HG02623 (cell line): ENCODE results near the gene GXYLT1.
"Not testable (repeated sequence)": the region's sequence is repeated elsewhere in the genome, so short reads cannot be mapped to it uniquely, and the experiment has no call there.

ENCODE experiments used
- ATAC-seq: cut with Tn5 transposase; IDR thresholded peaks from one replicate; pipeline ENCODE4 v1.9.1; 2021; ENCODE audit warnings: moderate library complexity; ENCODE audit not compliant: unreplicated experiment

GXYLT1 gene

DNA sequence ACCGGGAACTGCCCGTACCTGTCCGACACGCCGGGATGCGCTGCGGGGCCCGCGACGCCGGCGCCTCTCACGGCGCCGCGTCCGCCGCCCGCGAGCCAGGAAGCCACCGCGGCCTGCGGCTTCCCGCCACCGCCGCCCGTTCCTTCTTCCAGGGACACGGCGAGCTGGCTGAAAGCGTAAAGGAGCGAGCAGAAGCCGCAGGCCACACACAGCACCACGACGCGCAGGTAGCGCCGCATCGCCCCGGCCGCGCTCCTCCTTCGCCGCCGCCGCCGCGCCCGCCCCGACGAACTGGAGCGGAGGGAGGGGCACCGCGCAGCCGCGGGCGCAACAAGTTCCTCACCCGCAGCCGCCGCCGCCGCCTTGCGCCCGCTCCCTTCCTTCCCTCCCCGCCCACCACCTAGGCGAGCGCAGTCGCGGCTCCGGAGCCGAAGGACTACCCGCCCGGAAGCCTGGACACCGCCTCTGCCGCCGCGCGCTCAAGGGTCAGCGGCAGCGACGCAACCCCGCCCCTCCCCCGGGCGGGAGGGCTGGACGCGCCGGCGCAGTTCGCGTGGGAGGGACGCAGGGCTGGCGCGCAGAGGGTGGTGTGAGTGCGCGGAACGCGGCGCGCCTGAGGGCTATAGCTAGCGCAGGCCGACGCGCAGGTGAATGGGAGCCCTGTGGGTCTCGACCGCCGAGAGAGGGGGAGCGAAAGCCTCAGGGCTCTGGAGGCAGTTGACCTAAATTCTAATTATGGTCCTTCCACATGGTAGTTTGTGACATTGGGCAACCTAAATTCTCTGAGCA is at the start of gene GXYLT1:
GXYLT1 (minus strand) TSS at position 467 of the 789 bp plus-strand sequence; CDS start at position 239, 228 bp downstream.
- ATAC-seq: peak; percentile 93

DNA sequence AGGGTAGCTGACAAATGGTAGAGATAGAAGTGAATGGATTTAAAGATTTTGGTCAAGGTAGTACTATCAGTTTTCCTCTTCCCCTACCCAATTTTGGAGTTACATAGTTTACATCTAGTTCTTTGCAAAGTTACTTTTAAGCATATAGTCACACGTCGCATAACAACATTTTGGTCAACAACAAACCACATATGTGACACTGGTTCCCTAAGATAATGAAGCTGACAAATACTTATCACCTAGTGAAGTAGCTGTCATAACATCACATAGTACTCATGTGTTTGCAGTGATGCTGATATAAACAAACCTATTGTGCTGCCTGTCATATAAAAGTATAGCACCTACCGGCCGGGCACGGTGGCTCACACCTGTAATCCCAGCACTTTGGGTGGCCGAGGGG is 48.0 kb upstream of the GXYLT1 start:
- ATAC-seq: no peak

- ATAC-seq: no peak
These were observed 47.6 kb upstream of the GXYLT1 start for GRCh38 chr12:42192258-42192657.

GRCh38 chr12:42190376-42190775 is 45.7 kb upstream of the GXYLT1 start:
- ATAC-seq: no peak

DNA sequence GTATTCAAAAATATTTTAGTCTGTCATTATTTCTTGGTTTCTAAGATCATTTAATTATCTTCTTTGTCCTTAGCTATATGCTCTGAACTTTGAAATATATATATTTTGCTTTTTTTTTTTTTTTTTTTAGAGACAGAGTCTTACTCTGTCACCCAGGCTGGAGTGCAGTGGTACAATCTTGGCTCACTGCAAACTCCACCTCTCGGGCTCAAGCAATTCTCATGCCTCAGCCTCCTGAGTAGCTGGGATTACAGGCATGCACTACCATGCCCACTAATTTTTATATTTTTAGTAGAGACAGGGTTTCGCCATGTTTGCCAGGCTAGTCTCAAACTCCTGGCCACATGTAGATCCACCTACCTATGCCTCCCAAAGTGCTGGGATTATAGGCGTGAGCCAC is 43.6 kb upstream of the GXYLT1 start:
- ATAC-seq: not testable (repeated sequence)

GRCh38 chr12:42187799-42188198 is 43.1 kb upstream of the GXYLT1 start:
- ATAC-seq: no peak

DNA sequence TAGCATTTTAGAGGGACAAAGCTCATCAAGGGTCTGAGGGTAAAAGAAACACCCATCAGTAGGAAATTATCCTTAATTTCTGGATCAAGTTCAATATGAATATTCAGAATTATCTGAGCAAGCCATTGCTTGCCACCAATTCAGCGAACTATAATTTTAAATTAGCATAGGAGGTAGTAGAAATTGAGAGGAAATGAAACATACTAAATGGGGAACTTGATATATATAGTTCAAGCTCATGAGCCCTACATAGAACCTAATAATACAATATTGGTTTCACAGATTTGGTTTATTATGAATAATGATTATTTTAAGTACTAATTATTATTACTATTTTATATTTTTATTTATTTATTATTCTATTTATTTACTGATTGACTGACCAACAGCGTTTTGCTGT is 42.1 kb upstream of the GXYLT1 start:
- no peak for ATAC-seq

- ATAC-seq: no peak
These were observed 37.7 kb upstream of the GXYLT1 start for GRCh38 chr12:42182394-42182793.

DNA sequence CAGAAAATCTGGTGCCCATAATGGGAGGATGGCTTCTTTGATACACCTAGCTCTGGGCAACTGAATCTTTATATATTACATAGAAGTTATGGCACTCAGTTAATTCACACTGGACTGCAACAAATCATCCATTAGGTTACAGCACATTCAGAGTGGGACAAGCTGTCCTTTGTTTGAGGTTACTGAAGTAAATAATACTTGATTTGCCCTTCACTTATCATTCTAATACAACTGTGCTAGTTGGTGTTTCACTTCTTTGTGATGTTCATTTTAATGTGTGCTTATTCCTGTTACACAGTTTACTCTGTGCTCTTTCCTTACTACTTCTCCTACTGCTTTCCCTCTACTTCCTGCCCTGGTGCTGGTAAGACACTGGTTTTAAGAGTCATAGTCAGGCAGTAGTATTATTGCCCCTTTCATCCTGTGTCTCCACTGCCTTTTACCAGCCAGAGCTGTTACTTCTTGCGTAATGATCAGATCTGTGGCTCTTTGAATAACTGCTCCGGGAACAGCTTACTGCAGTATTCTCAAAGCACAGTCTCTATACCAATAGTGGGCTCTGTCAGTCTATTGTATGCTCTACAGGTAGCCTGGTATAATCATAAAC is 36.4 kb upstream of the GXYLT1 start:
- ATAC-seq: no peak

DNA sequence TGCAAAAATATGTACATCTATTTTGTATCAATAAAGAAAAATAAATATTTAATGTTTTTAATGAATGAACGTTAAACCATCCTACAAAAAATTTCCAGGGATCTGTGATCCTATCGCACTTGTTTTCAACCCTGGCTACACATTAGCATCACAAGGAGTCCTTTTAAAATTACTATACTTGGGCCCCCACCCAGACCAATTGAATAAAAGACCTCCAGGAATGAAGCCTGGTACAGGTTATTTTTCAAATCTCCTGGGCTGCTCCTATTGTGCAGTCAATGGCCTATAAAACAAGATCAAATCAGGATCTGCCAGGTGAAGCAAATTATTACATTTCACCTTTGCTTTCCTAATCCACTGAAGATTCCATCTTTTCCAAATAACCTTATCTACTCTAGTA is 33.4 kb upstream of the GXYLT1 start:
- no peak for ATAC-seq

- no peak for ATAC-seq
These were observed 30.3 kb upstream of the GXYLT1 start for GRCh38 chr12:42174978-42175377.

GRCh38 chr12:42173961-42174521 is 29.4 kb upstream of the GXYLT1 start:
- ATAC-seq: no peak

GRCh38 chr12:42172441-42173210 is 28.0 kb upstream of the GXYLT1 start:
- no peak for ATAC-seq

DNA sequence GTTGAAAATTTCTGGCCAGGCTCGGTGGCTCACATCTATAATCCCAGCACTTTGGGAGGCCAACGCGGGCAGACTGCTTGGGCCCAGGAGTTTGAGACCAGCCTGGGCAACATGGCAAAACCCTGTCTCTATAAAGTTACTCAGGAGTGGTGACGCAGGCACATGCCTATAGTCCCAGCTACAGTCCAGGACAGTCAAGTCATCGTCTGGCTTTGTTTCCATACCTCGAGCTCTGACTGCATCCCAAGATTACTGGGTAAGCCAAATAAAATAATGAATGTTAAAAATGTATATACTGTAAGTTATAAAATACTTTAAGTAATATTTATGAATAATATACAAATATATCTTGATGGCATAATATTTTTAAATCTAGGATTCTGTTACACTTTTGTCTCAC is 23.0 kb upstream of the GXYLT1 start:
- no peak for ATAC-seq

DNA sequence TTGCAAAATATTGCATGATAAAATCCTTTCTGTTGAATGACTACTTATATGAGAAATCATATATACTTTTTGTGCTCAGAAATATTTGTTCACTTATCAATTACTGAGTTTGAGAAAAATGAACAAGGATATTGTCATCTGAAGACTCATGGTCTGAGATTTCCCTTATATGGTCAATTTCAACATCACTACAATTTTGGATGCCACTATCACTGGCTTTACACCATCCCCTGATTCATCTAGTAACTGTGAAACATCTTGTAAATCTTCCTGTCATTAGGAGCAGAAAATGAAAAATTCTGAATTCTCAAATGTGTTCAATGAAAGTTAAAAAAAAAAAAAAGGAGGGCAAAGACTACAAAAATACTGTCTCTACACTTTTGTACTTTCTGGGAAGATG is 21.8 kb upstream of the GXYLT1 start:
- ATAC-seq: no peak

DNA sequence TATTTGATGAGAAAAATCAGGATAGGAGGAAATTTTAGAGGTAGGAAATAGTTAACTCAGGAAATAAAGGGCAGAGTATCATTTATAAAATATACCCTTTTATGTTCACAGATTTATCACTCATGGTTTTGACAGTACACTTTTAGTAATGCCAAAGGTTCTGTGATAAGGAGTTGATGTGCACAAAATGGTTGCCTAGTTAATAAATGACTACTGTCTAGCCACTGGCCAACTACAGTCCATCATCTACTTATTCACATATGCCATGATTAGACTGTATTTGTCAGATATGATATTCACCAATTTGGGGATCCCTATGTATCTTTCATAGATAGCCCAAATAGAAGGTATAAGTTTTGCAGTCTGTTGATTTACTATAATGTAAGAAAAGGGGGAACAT is 19.2 kb upstream of the GXYLT1 start:
- no peak for ATAC-seq

DNA sequence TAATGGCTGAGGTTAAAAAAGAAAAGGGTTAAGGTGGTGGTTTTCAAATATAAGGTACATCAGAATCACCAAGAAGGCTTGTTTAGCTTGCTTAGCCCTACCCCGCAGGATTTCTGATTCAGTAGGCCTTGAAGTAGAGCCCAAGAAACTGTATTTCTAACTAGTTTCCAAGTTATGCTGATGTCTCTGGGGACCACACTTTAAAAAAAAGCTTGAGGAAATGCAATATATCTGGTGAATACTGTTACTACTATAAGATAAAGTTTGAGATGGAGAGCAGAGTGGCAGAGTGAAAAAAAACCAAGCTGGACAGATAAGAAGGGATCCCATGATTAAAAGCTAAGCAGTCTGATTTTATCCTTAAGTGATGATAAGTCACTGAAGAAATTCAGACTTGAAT is 18.3 kb upstream of the GXYLT1 start:
- ATAC-seq: no peak

- ATAC-seq: no peak
These were observed 17.5 kb upstream of the GXYLT1 start for GRCh38 chr12:42162193-42162592.

DNA sequence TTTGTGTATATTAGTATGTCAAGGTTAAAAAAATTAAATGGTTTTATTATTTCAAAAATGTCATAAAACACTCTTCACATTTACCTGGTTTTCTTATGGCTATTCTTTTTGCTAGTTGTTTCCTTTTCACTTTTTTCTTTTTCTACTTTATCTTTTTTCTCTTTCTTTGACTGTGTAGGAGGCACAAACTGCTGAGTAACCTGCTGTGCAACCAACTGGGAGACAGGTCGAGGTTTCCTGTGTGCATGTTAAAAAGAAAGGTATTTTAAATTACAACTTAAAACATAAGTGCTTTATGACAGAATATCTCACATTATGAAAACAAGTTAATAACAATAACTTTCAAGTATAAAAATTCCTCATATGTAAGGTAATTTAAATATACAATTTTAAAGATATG is 16.9 kb upstream of the GXYLT1 start:
- ATAC-seq: no peak

- ATAC-seq: no peak
These were observed 11.6 kb upstream of the GXYLT1 start for GRCh38 chr12:42156232-42156631.

DNA sequence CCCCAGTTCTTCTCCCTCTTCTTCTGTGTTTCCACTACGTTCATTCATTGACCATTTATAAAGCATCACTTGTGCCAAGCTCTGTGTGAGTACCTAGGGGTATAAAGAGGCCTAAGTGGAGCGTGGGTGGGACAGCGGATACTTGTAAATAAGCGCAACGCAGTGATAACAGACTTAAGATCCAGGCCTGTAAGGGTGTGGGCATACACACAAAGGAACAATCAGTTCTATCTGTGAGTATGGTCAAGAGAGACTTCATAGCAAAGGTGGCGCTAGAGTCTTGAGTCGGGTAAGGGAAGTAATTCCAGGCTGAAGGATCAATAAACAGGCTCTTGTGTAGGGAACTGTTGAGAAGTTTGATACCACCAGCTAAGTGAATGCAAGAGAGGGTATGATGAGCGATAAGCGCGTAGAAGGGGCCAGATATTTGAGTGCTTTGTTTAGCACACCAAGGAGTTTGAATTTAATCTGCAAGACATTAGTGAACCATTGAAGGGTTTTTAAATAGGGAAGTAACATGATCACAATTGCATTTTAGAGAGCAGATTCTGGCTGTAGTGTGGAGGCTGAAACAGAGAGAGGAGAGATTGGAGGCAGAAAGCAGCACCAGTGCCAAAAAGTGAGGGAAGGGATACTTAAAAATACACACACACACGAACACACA is 1.0 kb upstream of the GXYLT1 start:
- no peak for ATAC-seq
